Chondrocyte (in vitro differentiated cells): ENCODE data around the gene KLHL7. TPM values are rescaled to one million over a fixed set of nuclear protein-coding genes. Genes with fewer than 3 reads are reported as not detected.

ENCODE experiments used
- DNase-seq: peaks from one replicate; pipeline ENCODE4 v3.0.0; 2021; ENCODE audit warnings: mixed read lengths, low spot score
- H3K27ac Mint-ChIP-seq: one replicate; pipeline ENCODE4 v1.8.0; 2021; ENCODE audit warnings: mild to moderate bottlenecking, moderate library complexity, mixed read lengths; ENCODE audit not compliant: unreplicated experiment
- H3K27me3 Mint-ChIP-seq: 2 replicates; pipeline ENCODE4 v1.8.0; 2021; ENCODE audit warnings: low read depth, mixed read lengths
- H3K36me3 Mint-ChIP-seq: 2 replicates; pipeline ENCODE4 v1.8.0; 2021; ENCODE audit warnings: low read depth, mixed read lengths
- H3K4me1 Mint-ChIP-seq: 2 replicates; pipeline ENCODE4 v1.8.0; 2021; ENCODE audit warnings: low read depth, mild to moderate bottlenecking, mixed read lengths
- H3K4me3 Mint-ChIP-seq: one replicate; pipeline ENCODE4 v1.8.0; 2021; ENCODE audit warnings: mild to moderate bottlenecking, moderate library complexity, mixed read lengths; ENCODE audit not compliant: unreplicated experiment
- H3K9me3 Mint-ChIP-seq: 2 replicates; pipeline ENCODE4 v1.8.0; 2021; ENCODE audit warnings: low read depth, mixed read lengths
- CTCF ChIP-seq: fragments of 200-600 bp; sonication (generic); IDR thresholded peaks from 2 replicates; pipeline ENCODE4 v1.5.0; 2021; ENCODE audit warnings: antibody characterized with exemption, mild to moderate bottlenecking, moderate library complexity
- long read RNA-seq: library from polyadenylated mRNA; stranded (forward); transcript quantifications from one replicate; pipeline ENCODE4 v2.0.0, GENCODE V29; 2021
- total RNA-seq: library from RNA; stranded (reverse); gene quantifications from 3 replicates; pipeline ENCODE4 v1.2.1, GENCODE V29; 2021

Gene KLHL7
- total RNA-seq = 38.1 to 45.5 TPM (median 38.9 TPM) in 3 replicates
- long read RNA-seq, full-length matches to known transcripts = 98 of 109 reads
- long read RNA-seq, partial matches to known transcripts = 1 of 109 reads
- long read RNA-seq, other reads (novel, unspliced or antisense) = 10 of 109 reads

DNA sequence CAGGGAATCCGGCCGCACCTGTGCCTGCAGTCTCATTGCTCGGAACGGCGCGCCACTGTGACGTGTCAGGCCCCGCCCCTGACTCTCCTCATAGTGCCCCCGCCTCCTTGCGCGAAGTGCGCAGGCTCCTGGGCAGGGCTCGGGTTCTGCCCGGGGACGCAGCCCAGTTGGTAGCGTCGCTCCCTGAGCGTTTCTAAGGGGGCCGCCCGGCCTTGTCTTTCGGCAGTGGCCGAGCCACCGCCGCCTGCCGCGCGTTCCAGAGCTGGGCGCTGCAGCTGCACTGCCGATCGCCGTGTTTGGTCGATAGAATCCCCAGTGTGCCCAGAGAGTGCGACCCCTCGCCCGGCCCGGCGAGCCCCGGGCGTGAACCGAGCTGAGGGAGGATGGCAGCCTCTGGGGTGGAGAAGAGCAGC, at the start of gene KLHL7:
TSS of gene KLHL7 (plus strand) at position 142 of the 413 bp plus-strand sequence. CDS start at position 384, 242 bp downstream.
- H3K9me3 Mint-ChIP-seq = peaks cover 13% of the 10 kb centered on the region
- peak within 1 kb of the TSS; percentile 97 for H3K27ac Mint-ChIP-seq
- peaks cover 34% of the 10 kb centered on the region for H3K4me1 Mint-ChIP-seq
- peak; percentile 98 for DNase-seq
- no peak for TF ChIP-seq CTCF
- H3K36me3 Mint-ChIP-seq = peaks cover 5% of the 10 kb centered on the region
- peak within 1 kb of the TSS; percentile 93 for H3K4me3 Mint-ChIP-seq
- H3K27me3 Mint-ChIP-seq = no peaks in the 10 kb centered on the region

GRCh38 chr7:23058408-23059096, 47.0 kb upstream of the KLHL7 start:
- no peaks in the 10 kb centered on the region for H3K27me3 Mint-ChIP-seq
- TF ChIP-seq CTCF = no peak

GRCh38 chr7:23061327-23061726, 44.3 kb upstream of the KLHL7 start:
- no peak overlapping the region for H3K27ac Mint-ChIP-seq
- no peaks in the 10 kb centered on the region for H3K27me3 Mint-ChIP-seq
- TF ChIP-seq CTCF = no peak
- no peaks in the 10 kb centered on the region for H3K9me3 Mint-ChIP-seq
- H3K36me3 Mint-ChIP-seq = no peaks in the 10 kb centered on the region
- no peak for DNase-seq
- no peak overlapping the region for H3K4me3 Mint-ChIP-seq
- H3K4me1 Mint-ChIP-seq = peaks cover 3% of the 10 kb centered on the region

More at GRCh38 chr7:23058408-23059096, 47.0 kb upstream of the KLHL7 start:
- Mint-ChIP-seq H3K36me3 (no peaks in the 10 kb centered on the region), H3K27ac (no peak overlapping the region), H3K4me1 (no peaks in the 10 kb centered on the region), H3K9me3 (no peaks in the 10 kb centered on the region), H3K4me3 (no peak overlapping the region)
- no peak for DNase-seq

- H3K4me3 Mint-ChIP-seq = no peak overlapping the region
These were observed 43.1 kb upstream of the KLHL7 start for GRCh38 chr7:23062452-23062851.

GRCh38 chr7:23065974-23066373, 39.6 kb upstream of the KLHL7 start:
- no peak for DNase-seq

More at GRCh38 chr7:23062452-23062851, 43.1 kb upstream of the KLHL7 start:
- Mint-ChIP-seq H3K4me1 (peaks cover 8% of the 10 kb centered on the region), H3K27ac (no peak overlapping the region), H3K9me3 (no peaks in the 10 kb centered on the region), H3K27me3 (no peaks in the 10 kb centered on the region), H3K36me3 (no peaks in the 10 kb centered on the region)
- TF ChIP-seq CTCF = no peak
- DNase-seq = no peak

More at GRCh38 chr7:23065974-23066373, 39.6 kb upstream of the KLHL7 start:
- TF ChIP-seq CTCF = no peak
- peaks cover 9% of the 10 kb centered on the region for H3K4me1 Mint-ChIP-seq
- no peak overlapping the region for H3K27ac Mint-ChIP-seq
- H3K36me3 Mint-ChIP-seq = no peaks in the 10 kb centered on the region
- no peaks in the 10 kb centered on the region for H3K9me3 Mint-ChIP-seq
- H3K4me3 Mint-ChIP-seq = no peak overlapping the region
- no peaks in the 10 kb centered on the region for H3K27me3 Mint-ChIP-seq
